GM21723 (cell line): ENCODE data around the gene CPEB4.

Source experiments
- ATAC-seq: cut with Tn5 transposase; IDR thresholded peaks from one replicate; pipeline ENCODE4 v1.9.1; 2021; ENCODE audit warnings: mild to moderate bottlenecking, moderate library complexity; ENCODE audit not compliant: unreplicated experiment

The CPEB4 gene

DNA sequence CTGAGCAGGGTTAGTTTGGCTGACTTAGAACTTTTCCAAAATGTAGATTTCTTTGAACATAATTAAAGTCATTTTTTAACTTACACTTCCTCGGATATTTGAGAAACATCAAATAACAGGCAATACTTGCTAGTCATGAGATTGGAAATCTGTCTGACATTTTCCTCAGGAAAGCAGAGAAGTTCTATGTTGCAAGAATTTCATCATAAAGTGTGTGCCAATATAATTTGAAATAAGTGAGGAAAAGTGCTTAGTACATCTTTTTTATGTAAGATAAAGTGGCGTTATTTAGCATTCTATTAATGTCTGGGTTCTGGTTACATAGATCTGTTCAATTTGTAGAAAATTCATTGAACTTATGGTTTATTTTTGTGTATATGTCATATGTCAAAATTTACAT is 52.1 kb downstream of the CPEB4 start:
- ATAC-seq = no peak

- ATAC-seq = no peak
These were observed 53.0 kb downstream of the CPEB4 start for GRCh38 chr5:173941102-173941501.

DNA sequence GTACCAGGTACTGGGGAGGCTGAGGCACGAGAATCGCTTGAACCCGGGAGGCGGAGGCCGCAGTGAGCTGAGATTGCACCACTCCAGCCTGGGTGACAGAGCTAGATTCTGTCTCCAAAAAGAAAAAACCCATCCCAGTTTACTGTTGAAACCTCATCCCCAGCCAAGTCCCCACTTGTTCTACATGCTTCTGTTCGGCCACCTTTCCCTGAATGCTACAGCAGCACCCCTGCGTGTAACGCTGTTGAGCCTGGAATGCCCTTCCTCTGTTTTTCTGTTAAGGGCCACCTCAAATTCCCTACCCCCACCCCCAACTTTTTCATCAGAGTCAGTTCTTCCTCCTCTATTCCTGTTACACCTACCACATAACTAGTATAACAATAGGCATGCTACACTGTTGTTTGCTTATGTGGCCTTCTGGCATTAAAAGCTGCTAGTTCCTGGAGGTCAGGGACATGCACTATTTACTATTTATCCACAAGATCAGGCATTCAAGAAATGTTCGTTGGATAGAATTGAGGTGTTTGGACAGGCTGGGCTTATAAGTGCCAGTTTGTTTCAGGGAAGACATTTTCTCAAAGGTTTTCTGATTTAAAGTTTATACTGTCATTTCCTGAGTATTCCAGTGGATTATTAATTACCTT is 53.7 kb downstream of the CPEB4 start:
- no peak for ATAC-seq

GRCh38 chr5:173944511-173944910 is 56.4 kb downstream of the CPEB4 start:
- no peak for ATAC-seq

GRCh38 chr5:173945160-173945559 is 57.0 kb downstream of the CPEB4 start:
- ATAC-seq = no peak

GRCh38 chr5:173946323-173946722 is 58.2 kb downstream of the CPEB4 start:
- ATAC-seq = no peak

DNA sequence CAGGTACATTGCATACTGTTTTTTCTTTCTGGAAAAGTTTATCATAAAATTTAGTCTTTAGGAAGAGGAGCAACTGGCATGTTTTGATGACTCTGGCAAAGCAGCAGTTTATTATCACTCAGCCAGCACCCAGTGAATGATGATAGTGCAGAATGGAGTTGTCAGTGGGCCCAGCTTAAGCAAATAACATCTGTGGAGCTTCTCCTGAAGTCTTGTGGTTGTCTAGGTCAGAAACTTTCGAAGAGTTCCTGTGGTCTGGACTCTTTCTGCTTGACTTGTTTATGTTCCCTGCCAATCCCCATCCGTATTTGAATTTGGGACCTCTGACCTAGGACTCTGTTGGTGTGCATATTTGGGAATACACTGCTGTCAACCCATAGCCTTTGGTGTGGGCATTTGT is 62.7 kb downstream of the CPEB4 start:
- no peak for ATAC-seq

- no peak for ATAC-seq
These were observed 65.5 kb downstream of the CPEB4 start for GRCh38 chr5:173953528-173954090.

DNA sequence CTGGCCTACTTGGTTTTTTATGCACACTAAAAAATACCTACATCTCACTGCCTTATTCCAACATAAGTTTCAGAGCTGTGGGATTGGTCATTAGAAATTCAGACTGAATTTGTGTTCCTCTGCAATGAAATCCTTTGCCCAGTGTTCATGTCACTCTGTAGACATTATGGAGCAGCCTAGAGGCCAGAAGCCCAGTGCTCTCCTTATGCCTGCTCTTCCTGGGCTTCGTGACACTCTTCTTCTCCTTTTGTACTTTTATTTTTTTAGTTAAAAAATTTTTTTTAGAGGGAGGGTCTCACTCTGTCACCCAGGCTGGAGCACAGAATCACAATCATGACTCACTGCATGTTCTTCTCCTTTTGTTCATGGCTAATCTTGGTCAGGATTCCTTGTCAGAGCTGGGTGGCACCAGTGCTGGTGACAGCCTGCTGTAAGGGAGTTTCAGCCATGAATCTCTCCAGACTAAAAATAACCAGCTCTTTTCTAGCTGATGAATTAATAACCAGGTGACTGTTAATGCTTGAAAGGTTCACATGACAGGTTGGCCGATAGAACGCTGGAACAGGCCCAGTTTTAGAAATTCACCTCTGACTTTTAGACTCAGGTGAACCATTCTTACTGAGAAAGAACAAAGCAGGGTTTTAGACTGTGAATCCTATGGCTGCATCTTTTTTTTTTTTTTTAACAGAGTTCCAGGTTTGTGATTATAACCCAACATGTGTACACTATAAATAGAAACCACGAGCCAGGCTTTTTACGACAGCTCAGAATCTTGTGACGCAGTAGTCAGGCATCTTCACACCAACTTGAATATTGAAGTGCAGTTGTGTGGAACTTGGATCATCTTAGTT is 66.7 kb downstream of the CPEB4 start:
- ATAC-seq = no peak

DNA sequence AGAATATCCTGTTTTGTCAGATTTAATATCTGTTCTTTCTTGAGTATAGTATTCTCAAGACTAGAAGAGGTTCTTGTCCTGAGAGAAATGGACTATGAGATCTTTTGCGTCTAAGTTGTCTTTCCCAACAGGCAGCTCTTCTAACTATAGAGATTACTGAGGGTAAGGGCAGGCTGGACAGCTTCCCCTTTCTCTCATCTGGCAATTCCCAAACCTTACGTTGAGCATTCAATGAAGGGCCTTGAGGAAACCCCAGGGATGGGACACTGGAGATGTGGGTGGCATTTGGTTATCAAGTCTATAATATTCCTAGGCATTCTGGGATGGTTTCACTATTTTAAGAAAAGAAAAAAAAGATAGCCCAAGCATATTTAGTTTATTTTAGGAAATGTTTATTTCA is 72.8 kb downstream of the CPEB4 start:
- ATAC-seq = no peak

DNA sequence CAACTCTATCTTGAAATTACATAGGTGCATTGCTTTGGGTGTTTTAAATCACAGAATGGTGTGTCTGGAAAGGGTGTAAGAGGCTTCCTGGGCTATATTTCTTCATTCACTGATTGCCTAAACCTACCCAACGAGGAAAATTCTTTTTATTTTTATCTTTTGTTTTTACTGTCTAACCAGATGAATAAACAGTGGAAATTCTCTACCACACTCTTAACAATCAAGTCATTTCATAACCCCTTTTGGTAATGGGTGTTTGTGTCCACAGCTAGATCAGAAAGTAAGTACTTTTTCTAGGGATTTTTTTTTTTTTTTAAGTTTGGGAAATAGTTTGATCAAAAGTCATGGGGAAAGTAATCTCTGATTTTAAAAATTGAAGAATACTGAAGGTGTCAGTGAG is 73.3 kb downstream of the CPEB4 start:
- ATAC-seq = no peak

- ATAC-seq = no peak
These were observed 74.4 kb downstream of the CPEB4 start for GRCh38 chr5:173962436-173962972.

DNA sequence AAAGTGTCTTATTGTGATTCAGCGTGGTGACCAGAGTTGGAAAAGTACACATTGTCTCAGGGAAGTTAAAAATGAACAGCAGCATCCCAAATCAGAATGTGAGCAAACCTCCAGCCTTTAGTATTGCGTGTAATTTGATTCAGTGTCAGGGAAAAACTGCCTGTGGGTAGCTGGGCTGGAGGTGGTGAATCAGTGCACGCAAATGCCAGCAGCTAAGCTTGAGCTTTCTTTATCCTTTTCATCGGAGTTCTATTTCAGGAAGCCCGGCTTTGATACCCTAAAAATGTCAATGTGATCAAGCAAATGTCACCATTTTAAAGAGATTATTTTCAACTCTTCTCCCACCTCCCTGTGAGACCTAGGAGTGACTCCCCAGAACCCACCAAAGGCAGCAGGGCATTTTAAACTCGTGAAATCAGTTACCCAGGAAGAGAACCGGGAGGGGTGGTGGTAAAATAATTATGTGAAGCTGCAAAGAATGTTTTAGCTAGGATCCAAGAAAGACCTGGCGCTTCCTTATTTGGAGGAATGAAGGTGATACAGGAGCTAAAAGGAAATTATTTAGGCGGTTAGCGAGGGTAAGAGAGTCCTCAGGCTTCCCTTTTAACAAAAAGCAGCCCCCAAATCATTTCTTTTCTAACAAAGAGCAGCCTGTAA is 75.2 kb downstream of the CPEB4 start:
- ATAC-seq = no peak

DNA sequence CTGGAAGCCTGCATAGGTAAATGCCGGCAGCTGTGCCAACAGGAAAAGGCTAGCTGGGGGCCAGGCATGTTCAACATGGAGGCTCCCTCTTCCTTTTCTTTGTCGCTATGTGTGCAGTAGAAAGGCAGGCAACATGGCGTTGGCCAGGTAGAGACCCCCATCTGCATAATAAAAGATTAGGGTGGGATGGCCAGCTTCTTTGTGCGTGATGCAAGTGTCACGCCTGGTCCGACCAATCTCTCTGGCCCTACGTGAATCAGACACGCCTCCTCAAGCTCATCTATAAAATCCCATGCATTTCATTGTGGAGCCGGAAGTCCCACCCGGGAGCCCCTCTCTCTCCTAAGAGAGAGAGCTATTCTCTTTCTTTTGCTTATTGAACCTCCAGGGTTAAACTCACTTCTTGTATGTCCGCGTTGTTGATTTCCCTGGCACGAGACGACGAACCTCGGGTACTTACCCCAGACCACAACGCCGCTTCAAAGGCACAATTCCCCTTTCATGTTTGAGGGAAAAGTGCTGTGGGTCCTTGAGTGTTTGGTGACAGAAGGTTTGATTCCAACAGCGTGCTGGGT is 75.8 kb downstream of the CPEB4 start:
- no peak for ATAC-seq

DNA sequence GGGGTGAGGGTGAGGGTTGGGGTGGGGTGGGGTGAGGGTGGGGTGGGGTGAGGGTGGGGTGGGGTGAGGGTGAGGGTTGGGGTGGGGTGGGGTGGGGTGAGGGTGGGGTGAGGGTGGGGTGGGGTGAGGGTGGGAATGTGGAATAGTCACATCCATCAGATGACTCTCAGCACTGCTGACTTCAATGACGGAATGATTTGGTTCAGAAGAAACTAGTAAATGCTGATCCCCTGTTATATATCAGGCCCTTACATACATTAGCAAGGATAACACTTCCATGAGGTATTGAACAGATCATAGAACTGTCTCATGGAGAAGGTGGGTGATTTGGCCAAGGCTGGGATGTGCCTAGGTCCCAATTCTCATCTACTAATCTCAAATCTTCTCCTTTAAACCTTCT is 76.4 kb downstream of the CPEB4 start:
- ATAC-seq = no peak

- no peak for ATAC-seq
These were observed 79.1 kb downstream of the CPEB4 start for GRCh38 chr5:173967241-173967640.

- ATAC-seq = no peak
These were observed 80.1 kb downstream of the CPEB4 start for GRCh38 chr5:173968154-173968797.

GRCh38 chr5:173969167-173970049 is 81.3 kb downstream of the CPEB4 start:
- ATAC-seq = no peak

GRCh38 chr5:173970878-173971650 is 82.9 kb downstream of the CPEB4 start:
- no peak for ATAC-seq
